Measurements from ENCODE around the gene MED8. TPM values are rescaled to one million over a fixed set of nuclear protein-coding genes. Genes with fewer than 3 reads are reported as not detected.
A peak's percentile ranks its signal among the peaks of the same experiment; 100 is the strongest.
"Not testable (repeated sequence)": the region's sequence is repeated elsewhere in the genome, so short reads cannot be mapped to it uniquely, and the experiment has no call there.

MED8 gene
- total RNA-seq, 1 experiment from 2014 or later = 42.5 TPM

DNA sequence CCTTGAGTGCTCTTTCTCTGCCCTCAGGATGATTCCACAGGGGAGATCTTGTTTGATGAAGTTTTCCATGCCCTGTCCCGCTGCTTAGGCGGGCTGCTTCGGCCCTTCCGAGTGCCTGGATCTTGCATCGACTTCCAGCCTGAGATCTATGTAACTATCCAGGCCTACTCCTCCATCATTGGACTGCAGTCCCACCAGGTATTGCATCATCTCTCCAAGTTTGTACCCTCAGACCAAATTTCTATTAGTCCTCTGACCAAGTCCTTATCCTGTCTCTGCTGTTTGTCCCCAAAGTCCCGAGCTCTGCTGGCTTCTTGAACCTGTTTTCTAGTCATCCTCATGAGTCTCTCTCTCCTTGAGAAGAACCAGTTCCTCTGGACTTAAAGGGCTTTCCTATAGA is 14.8 kb upstream of the MED8 start:
- no peaks in the 10 kb centered on the region for H3K9me2 ChIP-seq (replicated peaks; ENCODE audit: insufficient read depth, low read length)
- H3K9me3 ChIP-seq (ENCODE audit: low read length) = no peaks in the 10 kb centered on the region
- H3K4me3 ChIP-seq (ENCODE audit: low read length) = no peak overlapping the region
- peaks cover 16% of the 10 kb centered on the region for H3K79me2 ChIP-seq (ENCODE audit: low read length)
- no peak overlapping the region for H2AFZ ChIP-seq (ENCODE audit: low read length)
- H4K20me1 ChIP-seq (ENCODE audit: insufficient read depth, low read depth, low read length) = peaks cover 4% of the 10 kb centered on the region; the same call in 1 of the 2 replicates
- no peak overlapping the region for H3K27ac ChIP-seq (ENCODE audit: low read length)
- H3K4me1 ChIP-seq (ENCODE audit: low read length) = no peaks in the 10 kb centered on the region
- H3K27me3 ChIP-seq (ENCODE audit: low read length) = no peaks in the 10 kb centered on the region
- H3K9ac ChIP-seq (ENCODE audit: low read length) = no peak overlapping the region
- no peak for DNase-seq
- H3K4me2 ChIP-seq (ENCODE audit: low read depth, low read length, poor library complexity, severe bottlenecking) = no peak overlapping the region
- peaks cover 13% of the 10 kb centered on the region; the same call in 1 of the 2 replicates for H3K36me3 ChIP-seq (ENCODE audit: insufficient read depth, low read length)

DNA sequence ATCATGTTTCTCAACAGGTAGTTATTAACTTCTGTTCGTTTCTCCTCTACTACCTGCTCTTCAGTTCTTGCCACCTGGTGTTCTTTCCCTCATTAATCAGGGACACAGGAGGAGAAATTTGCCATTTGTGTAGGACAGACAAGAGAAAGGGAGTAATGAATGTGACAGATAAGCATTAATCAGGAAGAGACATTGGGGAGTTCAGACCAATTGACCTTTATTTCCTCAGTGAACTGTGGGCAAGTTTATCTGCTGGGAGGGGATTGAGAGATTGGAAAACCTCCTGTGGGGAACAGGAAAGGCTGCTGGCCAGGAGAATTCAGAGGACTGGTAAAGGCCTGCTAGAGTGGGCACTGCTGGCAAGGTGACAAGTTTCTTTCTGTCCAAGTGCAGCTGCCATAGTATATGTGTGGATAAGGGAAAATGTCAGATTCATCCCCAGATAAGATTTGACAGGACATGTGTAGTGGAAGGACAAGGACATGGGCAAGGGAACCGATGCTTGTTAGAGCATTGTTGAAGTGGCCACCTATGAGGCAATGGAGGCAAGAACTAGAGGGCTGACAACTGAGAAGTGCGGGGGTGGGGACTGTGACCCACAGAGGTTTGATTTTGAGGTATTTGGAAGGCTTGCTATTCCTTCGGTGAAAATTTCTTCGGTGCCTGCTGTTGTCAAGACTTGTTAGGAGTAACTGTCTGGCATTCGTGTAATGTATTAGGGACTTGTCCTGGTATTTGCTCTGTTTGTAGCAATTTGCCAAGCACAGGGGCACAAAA is 12.7 kb upstream of the MED8 start:
- no peaks in the 10 kb centered on the region for H3K9me3 ChIP-seq (ENCODE audit: low read length)
- H2AFZ ChIP-seq (ENCODE audit: low read length) = no peak overlapping the region
- no peaks in the 10 kb centered on the region for H3K27me3 ChIP-seq (ENCODE audit: low read length)

DNA sequence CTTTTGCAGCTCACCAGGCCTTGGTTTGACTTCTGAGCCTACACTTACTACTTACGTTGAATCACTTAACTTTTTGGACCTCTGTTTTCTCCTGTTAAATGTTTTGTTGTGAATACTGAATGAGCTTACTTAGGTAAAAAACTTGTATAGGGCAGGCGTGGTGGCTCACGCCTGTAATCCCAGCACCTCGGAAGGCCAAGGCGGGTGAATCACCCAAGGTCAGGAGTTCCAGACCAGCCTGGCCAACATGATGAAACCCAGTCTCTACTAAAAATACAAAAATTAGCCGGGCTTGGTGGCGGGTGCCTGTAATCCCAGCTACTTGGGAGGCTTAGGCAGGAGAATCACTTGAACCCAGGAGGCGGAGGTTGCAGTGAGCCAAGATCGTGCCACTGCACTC is 10.8 kb upstream of the MED8 start:
- not testable (repeated sequence) for H2AFZ ChIP-seq (ENCODE audit: low read length); H3K36me3 ChIP-seq (ENCODE audit: insufficient read depth, low read length); DNase-seq; H3K27me3 ChIP-seq (ENCODE audit: low read length); H3K27ac ChIP-seq (ENCODE audit: low read length); H3K9me2 ChIP-seq (replicated peaks; ENCODE audit: insufficient read depth, low read length); H4K20me1 ChIP-seq (ENCODE audit: insufficient read depth, low read depth, low read length); H3K9me3 ChIP-seq (ENCODE audit: low read length); H3K4me2 ChIP-seq (ENCODE audit: low read depth, low read length, poor library complexity, severe bottlenecking); H3K9ac ChIP-seq (ENCODE audit: low read length); H3K4me1 ChIP-seq (ENCODE audit: low read length); H3K4me3 ChIP-seq (ENCODE audit: low read length)
- H3K79me2 ChIP-seq (ENCODE audit: low read length) = peaks cover 39% of the 10 kb centered on the region

More for the DNA sequence above, 12.7 kb upstream of the MED8 start:
- no peak overlapping the region for H3K9ac ChIP-seq (ENCODE audit: low read length)
- H3K36me3 ChIP-seq (ENCODE audit: insufficient read depth, low read length) = peaks cover 13% of the 10 kb centered on the region; the same call in 1 of the 2 replicates
- no peak overlapping the region for H3K4me3 ChIP-seq (ENCODE audit: low read length)
- no peaks in the 10 kb centered on the region for H3K4me1 ChIP-seq (ENCODE audit: low read length)
- peaks cover 22% of the 10 kb centered on the region for H3K79me2 ChIP-seq (ENCODE audit: low read length)
- DNase-seq = no peak
- no peak overlapping the region for H3K27ac ChIP-seq (ENCODE audit: low read length)
- no peaks in the 10 kb centered on the region for H3K9me2 ChIP-seq (replicated peaks; ENCODE audit: insufficient read depth, low read length)
- H4K20me1 ChIP-seq (ENCODE audit: insufficient read depth, low read depth, low read length) = peaks cover 4% of the 10 kb centered on the region; the same call in 1 of the 2 replicates
- no peak overlapping the region for H3K4me2 ChIP-seq (ENCODE audit: low read depth, low read length, poor library complexity, severe bottlenecking)

DNA sequence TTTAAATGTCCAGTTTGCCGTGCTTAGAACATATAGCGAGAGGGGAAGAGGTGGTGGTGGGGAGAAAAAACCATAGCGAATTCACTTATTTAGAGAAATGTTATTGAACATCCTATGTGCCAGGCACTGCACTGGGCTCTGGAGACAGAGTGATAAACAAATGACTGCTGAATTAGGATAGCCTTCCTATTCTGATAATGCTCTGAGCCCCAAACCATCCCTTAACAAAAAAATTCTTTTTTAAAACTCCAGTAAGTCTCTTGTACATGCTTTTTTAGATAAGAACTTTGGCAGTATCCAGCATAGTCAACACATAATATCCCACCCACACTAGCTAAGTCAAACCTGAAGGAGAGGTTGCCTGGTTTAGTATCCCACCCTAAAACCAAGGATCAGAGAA is 8.6 kb upstream of the MED8 start:
- H3K9ac ChIP-seq (ENCODE audit: low read length) = no peak overlapping the region
- H3K9me3 ChIP-seq (ENCODE audit: low read length) = no peaks in the 10 kb centered on the region
- no peak overlapping the region for H3K27ac ChIP-seq (ENCODE audit: low read length)
- no peaks in the 10 kb centered on the region for H3K9me2 ChIP-seq (replicated peaks; ENCODE audit: insufficient read depth, low read length)
- H3K36me3 ChIP-seq (ENCODE audit: insufficient read depth, low read length) = peaks cover 4% of the 10 kb centered on the region; the same call in 1 of the 2 replicates
- no peak for DNase-seq
- H4K20me1 ChIP-seq (ENCODE audit: insufficient read depth, low read depth, low read length) = peaks cover 4% of the 10 kb centered on the region; the same call in 1 of the 2 replicates
- no peak overlapping the region for H3K4me2 ChIP-seq (ENCODE audit: low read depth, low read length, poor library complexity, severe bottlenecking)
- no peaks in the 10 kb centered on the region for H3K27me3 ChIP-seq (ENCODE audit: low read length)
- no peak overlapping the region for H2AFZ ChIP-seq (ENCODE audit: low read length)
- peaks cover 54% of the 10 kb centered on the region for H3K79me2 ChIP-seq (ENCODE audit: low read length)
- H3K4me1 ChIP-seq (ENCODE audit: low read length) = no peaks in the 10 kb centered on the region
- H3K4me3 ChIP-seq (ENCODE audit: low read length) = no peak overlapping the region

DNA sequence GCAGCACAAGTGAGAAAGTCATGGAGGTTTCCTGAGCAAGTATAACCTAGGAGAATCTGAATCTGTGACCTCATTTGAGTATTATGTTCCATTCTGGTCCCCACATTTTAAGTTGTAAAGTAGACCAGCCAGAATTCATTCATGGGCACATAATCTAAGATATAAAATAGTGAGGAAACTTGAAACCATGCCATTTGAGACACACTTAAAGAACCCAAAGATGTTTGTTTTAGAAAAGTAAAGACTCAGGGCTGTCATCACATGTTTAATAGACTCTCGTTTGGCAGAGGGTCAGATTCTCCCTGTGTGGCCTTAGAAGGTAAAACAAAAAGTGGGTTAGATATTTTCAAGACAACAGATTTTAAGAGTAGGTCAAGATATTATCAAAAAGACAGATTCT is 6.5 kb upstream of the MED8 start:
- H3K27me3 ChIP-seq (ENCODE audit: low read length) = no peaks in the 10 kb centered on the region
- no peak overlapping the region for H2AFZ ChIP-seq (ENCODE audit: low read length)
- no peaks in the 10 kb centered on the region for H3K9me2 ChIP-seq (replicated peaks; ENCODE audit: insufficient read depth, low read length)
- H3K9ac ChIP-seq (ENCODE audit: low read length) = no peak overlapping the region
- no peak overlapping the region for H3K4me3 ChIP-seq (ENCODE audit: low read length)
- no peak for DNase-seq
- H3K27ac ChIP-seq (ENCODE audit: low read length) = no peak overlapping the region
- H3K4me2 ChIP-seq (ENCODE audit: low read depth, low read length, poor library complexity, severe bottlenecking) = no peak overlapping the region
- H4K20me1 ChIP-seq (ENCODE audit: insufficient read depth, low read depth, low read length) = no peaks in the 10 kb centered on the region
- H3K79me2 ChIP-seq (ENCODE audit: low read length) = peaks cover 62% of the 10 kb centered on the region
- no peaks in the 10 kb centered on the region for H3K9me3 ChIP-seq (ENCODE audit: low read length)
- H3K36me3 ChIP-seq (ENCODE audit: insufficient read depth, low read length) = peaks cover 4% of the 10 kb centered on the region; the same call in 1 of the 2 replicates
- peaks cover 6% of the 10 kb centered on the region for H3K4me1 ChIP-seq (ENCODE audit: low read length)

DNA sequence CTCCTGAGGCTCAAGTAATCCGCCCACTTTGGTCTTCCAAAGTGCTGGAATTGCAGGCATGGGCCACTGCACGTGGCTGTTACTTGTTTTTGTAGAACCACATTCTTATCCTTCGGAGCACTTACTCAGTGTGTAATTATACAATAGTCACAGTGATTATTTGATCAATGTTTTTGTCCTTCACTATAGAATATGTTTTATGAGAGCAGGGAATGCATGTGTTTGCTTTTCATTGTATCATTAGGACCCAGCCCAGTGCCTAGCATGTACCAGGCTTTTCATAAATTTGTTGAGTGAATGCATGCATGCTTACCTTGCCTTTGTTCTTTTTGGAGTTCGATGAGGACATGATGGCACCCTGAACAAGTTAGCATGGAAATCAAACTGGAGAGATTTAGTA is 5.9 kb upstream of the MED8 start:
- no peaks in the 10 kb centered on the region for H3K9me2 ChIP-seq (replicated peaks; ENCODE audit: insufficient read depth, low read length)
- peaks cover 11% of the 10 kb centered on the region for H3K4me1 ChIP-seq (ENCODE audit: low read length)
- no peaks in the 10 kb centered on the region for H4K20me1 ChIP-seq (ENCODE audit: insufficient read depth, low read depth, low read length)
- H3K79me2 ChIP-seq (ENCODE audit: low read length) = peaks cover 66% of the 10 kb centered on the region
- DNase-seq = no peak
- H3K9ac ChIP-seq (ENCODE audit: low read length) = no peak overlapping the region
- no peak overlapping the region for H3K4me2 ChIP-seq (ENCODE audit: low read depth, low read length, poor library complexity, severe bottlenecking)
- H3K9me3 ChIP-seq (ENCODE audit: low read length) = no peaks in the 10 kb centered on the region
- no peak overlapping the region for H3K4me3 ChIP-seq (ENCODE audit: low read length)
- H3K27me3 ChIP-seq (ENCODE audit: low read length) = no peaks in the 10 kb centered on the region
- no peak overlapping the region for H3K27ac ChIP-seq (ENCODE audit: low read length)
- H2AFZ ChIP-seq (ENCODE audit: low read length) = no peak overlapping the region
- H3K36me3 ChIP-seq (ENCODE audit: insufficient read depth, low read length) = peaks cover 4% of the 10 kb centered on the region; the same call in 1 of the 2 replicates

DNA sequence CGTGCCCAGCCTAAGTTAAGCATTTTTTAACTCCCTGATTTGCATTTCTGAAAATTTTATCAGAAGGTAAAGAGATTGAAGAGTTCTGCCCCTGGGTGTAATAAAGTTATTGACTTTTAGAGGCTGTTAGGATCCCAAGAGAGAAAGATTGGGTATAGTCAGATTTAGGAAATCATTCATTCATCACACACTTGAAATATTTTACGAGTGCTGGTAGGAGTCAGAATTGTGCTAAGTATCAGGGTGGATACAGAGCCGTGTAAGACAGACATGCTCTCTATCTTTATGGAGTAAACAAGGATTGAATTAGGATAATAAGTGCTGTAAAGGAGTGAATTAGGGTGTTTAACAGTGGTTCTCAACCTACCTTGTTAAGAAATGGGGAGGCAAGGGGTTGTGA is 3.1 kb upstream of the MED8 start:
- Histone ChIP-seq H3K4me2 (ENCODE audit: low read depth, low read length, poor library complexity, severe bottlenecking) (no peak overlapping the region), H3K36me3 (ENCODE audit: insufficient read depth, low read length) (peaks cover 5% of the 10 kb centered on the region; the same call in 1 of the 2 replicates), H3K9me2 (replicated peaks; ENCODE audit: insufficient read depth, low read length) (no peaks in the 10 kb centered on the region), H4K20me1 (ENCODE audit: insufficient read depth, low read depth, low read length) (0 out of 2 replicates have a peak, but pooled peaks cover 12% of the 10 kb centered on the region), H3K9ac (ENCODE audit: low read length) (no peak overlapping the region), H3K4me3 (ENCODE audit: low read length) (no peak overlapping the region), H3K27me3 (ENCODE audit: low read length) (no peaks in the 10 kb centered on the region), H3K9me3 (ENCODE audit: low read length) (no peaks in the 10 kb centered on the region), H3K4me1 (ENCODE audit: low read length) (peaks cover 26% of the 10 kb centered on the region), H2AFZ (ENCODE audit: low read length) (no peak overlapping the region), H3K79me2 (ENCODE audit: low read length) (peaks cover 83% of the 10 kb centered on the region), H3K27ac (ENCODE audit: low read length) (no peak overlapping the region)
- no peak for DNase-seq

DNA sequence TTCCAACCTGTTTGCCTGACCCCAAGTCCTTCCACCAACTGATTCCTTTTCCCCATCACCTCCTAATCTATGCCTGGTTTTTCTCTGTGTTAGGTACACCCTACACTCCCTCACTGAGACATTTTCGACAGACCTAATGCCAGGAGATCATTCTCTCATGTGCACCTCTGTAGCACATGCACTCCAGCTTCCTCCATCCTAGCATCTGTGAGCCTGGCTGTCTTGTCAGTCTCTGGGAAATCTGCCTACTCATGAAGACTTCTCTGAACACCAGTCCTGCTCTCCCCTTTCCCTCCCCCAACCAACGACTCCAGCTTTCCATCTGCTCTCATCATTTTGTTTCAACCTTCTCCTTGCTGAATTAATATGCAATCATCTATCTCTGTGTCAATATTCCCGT is 987 bp downstream of the MED8 start:
- H3K4me3 ChIP-seq (ENCODE audit: low read length) = peak overlapping the region; percentile 98
- no peaks in the 10 kb centered on the region for H3K9me3 ChIP-seq (ENCODE audit: low read length)
- peak overlapping the region; percentile 83 for H3K4me2 ChIP-seq (ENCODE audit: low read depth, low read length, poor library complexity, severe bottlenecking)
- H3K27me3 ChIP-seq (ENCODE audit: low read length) = no peaks in the 10 kb centered on the region
- no peak overlapping the region for H2AFZ ChIP-seq (ENCODE audit: low read length)
- peaks cover 59% of the 10 kb centered on the region for H3K79me2 ChIP-seq (ENCODE audit: low read length)
- peaks cover 27% of the 10 kb centered on the region for H3K4me1 ChIP-seq (ENCODE audit: low read length)
- H3K36me3 ChIP-seq (ENCODE audit: insufficient read depth, low read length) = peaks cover 30% of the 10 kb centered on the region; the same call in 1 of the 2 replicates
- H3K9ac ChIP-seq (ENCODE audit: low read length) = peak overlapping the region; percentile 93
- 0 out of 2 replicates have a peak, but pooled peaks cover 13% of the 10 kb centered on the region for H4K20me1 ChIP-seq (ENCODE audit: insufficient read depth, low read depth, low read length)
- DNase-seq = no peak
- H3K9me2 ChIP-seq (replicated peaks; ENCODE audit: insufficient read depth, low read length) = no peaks in the 10 kb centered on the region
- peak overlapping the region; percentile 7; the same call in 1 of the 2 replicates for H3K27ac ChIP-seq (ENCODE audit: low read length)
